Measurements from ENCODE around the gene KATNAL2.

Gene KATNAL2

GRCh38 chr18:47120428-47120827, 203.0 kb downstream of the KATNAL2 start:
- no peak for DNase-seq

GRCh38 chr18:47121146-47121545, 203.7 kb downstream of the KATNAL2 start:
- DNase-seq, result no peak

GRCh38 chr18:47141289-47141688, 223.9 kb downstream of the KATNAL2 start:
- DNase-seq, result no peak

DNA sequence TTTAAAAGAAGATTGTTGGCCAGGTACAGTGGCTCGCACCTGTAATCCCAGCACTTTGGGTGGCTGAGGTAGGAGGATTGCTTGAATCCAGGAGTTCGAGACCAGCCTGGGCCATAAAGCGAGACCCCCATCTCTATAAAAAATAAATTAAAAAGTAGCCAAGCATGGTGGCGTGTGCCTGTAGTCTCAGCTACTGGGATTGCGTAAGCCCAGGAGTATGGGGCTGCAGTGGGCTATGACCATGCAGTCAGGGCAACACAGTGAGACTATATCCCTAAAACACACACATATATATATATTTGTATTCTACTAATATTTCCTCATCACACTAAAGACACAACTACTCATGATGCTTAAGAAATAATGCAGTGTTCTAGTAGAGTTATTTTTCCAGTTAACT, 225.8 kb downstream of the KATNAL2 start:
- DNase-seq, result no peak

DNA sequence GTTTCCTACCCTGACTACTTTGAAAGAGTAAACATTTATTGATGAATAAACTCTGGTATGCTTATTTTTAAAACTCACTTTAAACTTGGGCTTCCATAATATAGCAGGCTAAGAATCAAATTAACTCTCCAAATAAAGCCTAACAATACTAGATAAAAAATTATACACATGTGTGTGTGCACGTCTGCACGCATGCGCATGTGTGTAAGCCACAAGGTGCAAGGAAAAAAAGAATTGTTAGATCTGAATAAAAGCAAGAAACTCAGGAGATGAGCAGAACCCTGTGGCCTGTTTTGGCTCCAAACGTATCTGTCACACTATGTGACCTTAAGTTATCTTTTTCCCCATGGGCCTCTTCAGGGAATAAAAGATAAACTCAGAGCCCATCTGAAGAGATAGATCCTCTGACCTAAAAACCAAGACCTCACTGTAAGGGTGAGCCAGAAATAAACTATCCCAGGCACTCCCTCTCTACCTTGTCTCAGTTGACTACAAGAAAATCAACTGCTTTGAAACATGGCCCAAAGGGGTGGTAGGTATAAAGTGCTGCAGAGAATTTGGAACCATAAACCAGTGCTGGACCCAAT, 226.6 kb downstream of the KATNAL2 start:
- no peak for DNase-seq

- DNase-seq, result no peak
Measured at GRCh38 chr18:47146206-47146605, 228.8 kb downstream of the KATNAL2 start.

- DNase-seq, result no peak
Measured at GRCh38 chr18:47149457-47150028, 232.1 kb downstream of the KATNAL2 start.

DNA sequence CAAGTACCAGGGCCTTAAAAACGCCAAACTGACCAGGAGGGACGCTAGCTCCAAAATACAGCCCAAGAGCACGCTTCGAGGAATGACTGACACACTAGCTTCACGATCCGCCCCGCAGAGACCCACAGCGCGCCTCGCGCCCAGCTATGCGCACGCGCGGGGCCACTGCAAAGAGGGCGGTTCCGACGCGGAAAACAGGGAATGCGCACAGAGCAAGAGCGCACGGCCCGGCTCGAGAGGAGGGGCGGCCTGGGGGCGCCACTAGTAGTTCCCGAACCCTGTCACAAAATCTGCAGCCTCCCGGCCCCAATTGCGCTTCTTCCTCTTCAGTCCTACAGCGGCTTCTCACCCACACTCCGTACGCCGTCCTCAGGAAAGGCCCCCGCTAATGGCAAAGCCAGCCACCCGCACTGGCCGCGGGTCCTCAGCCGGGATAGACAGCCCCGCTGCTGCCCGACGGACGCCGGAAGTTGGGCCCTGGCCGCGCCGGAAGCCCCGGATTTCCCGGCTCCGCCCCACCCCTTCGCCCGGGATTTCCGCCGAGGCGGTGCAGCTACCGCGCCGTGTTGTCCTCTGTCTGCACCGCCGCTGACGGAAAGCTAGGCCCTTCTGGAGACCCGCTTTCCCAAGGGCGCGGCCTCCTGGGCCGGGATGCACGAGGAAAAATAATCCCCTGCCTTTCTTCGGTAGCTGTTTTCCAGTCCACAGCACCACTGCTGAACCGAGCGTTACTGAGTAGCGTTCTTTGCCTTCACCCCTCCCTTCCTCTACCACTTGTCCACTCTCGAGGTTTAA, 232.8 kb downstream of the KATNAL2 start, which contains the start of gene HDHD2:
TSS of gene HDHD2 (minus strand) at position 472 of the 795 bp plus-strand sequence. CDS start 14,061 bp downstream, outside the sequence.
- DNase-seq, result peak; percentile 76

- no peak for DNase-seq
Measured at GRCh38 chr18:47150824-47151366, 233.5 kb downstream of the KATNAL2 start.

- DNase-seq, result no peak
Measured at GRCh38 chr18:47151439-47151838, 234.0 kb downstream of the KATNAL2 start.

All from CD4-positive, alpha-beta T cell treated with Interleukin-12 subunit alpha and Interleukin-12 subunit beta, for 1 hour (primary cell).